GM03348 (cell line): ENCODE data around the gene JMJD8.

Experiments used
- DNase-seq: peaks from one replicate; pipeline ENCODE4 v3.0.0; 2012; ENCODE audit warnings: low spot score

JMJD8 gene

GRCh38 chr16:660132-660458 lies 24.0 kb downstream of the JMJD8 start:
- no peak for DNase-seq

- DNase-seq, result no peak
Measured at GRCh38 chr16:659618-660017, 24.5 kb downstream of the JMJD8 start.

GRCh38 chr16:658679-659571 lies 25.2 kb downstream of the JMJD8 start:
- no peak for DNase-seq

- DNase-seq, result no peak
Measured at GRCh38 chr16:657487-657886, 26.6 kb downstream of the JMJD8 start.

- DNase-seq, result no peak
Measured at GRCh38 chr16:654034-654433, 30.1 kb downstream of the JMJD8 start.

- no peak for DNase-seq
Measured at GRCh38 chr16:652454-653305, 31.5 kb downstream of the JMJD8 start.

GRCh38 chr16:651844-652243 lies 32.3 kb downstream of the JMJD8 start:
- DNase-seq, result no peak

GRCh38 chr16:649631-650030 lies 34.5 kb downstream of the JMJD8 start:
- DNase-seq, result peak; percentile 57

- peak; percentile 97 for DNase-seq
Measured at GRCh38 chr16:648781-649589, 35.1 kb downstream of the JMJD8 start, which contains the start of gene WDR90. TSS of gene WDR90 (plus strand) at chr16:649365. CDS start at chr16:649417, 52 bp downstream.

- peak; percentile 43 for DNase-seq
Measured at GRCh38 chr16:648071-648780, 35.9 kb downstream of the JMJD8 start.

- no peak for DNase-seq
Measured at GRCh38 chr16:647173-647902, 36.8 kb downstream of the JMJD8 start.

GRCh38 chr16:646679-647172 lies 37.4 kb downstream of the JMJD8 start:
- DNase-seq, result no peak

- DNase-seq, result no peak
Measured at GRCh38 chr16:645852-646678, 38.1 kb downstream of the JMJD8 start.

GRCh38 chr16:644556-644955 lies 39.6 kb downstream of the JMJD8 start:
- no peak for DNase-seq

GRCh38 chr16:643050-643368 lies 41.1 kb downstream of the JMJD8 start:
- DNase-seq, result no peak

- peak; percentile 55 for DNase-seq
Measured at GRCh38 chr16:642189-643049, 41.7 kb downstream of the JMJD8 start.

- DNase-seq, result peak; percentile 95
Measured at GRCh38 chr16:641326-642188, 42.6 kb downstream of the JMJD8 start, which contains the start of gene MCRIP2. TSS of gene MCRIP2 (plus strand) at chr16:641828. CDS start at chr16:641992, 164 bp downstream.

- no peak for DNase-seq
Measured at GRCh38 chr16:640614-641013, 43.5 kb downstream of the JMJD8 start.
